Trophoblast cell (in vitro differentiated cells and primary cell): ENCODE data around the gene MAPK14.

Experiments
- DNase-seq, 2 donors: peaks; one replicate each; pipeline ENCODE4 v3.0.0-alpha.2; 2016
- H2AFZ ChIP-seq: 2 replicates; pipeline ENCODE4 v1.6.1; 2013; ENCODE audit warnings: low read length, moderate library complexity, mild to moderate bottlenecking; ENCODE audit not compliant: insufficient read depth, poor library complexity
- H2AK5ac ChIP-seq: 2 replicates; pipeline ENCODE4 v1.6.1; 2013; ENCODE audit warnings: mild to moderate bottlenecking, low read length
- H2BK120ac ChIP-seq: 2 replicates; pipeline ENCODE4 v1.6.1; 2013; ENCODE audit warnings: low read length, mild to moderate bottlenecking, moderate library complexity; ENCODE audit not compliant: insufficient read depth, poor library complexity
- H2BK12ac ChIP-seq: 2 replicates; pipeline ENCODE4 v1.6.1; 2013; ENCODE audit warnings: mild to moderate bottlenecking, low read length, moderate library complexity
- H2BK5ac ChIP-seq: 2 replicates; pipeline ENCODE4 v1.6.1; 2013; ENCODE audit warnings: low read length, low read depth, moderate library complexity, mild to moderate bottlenecking; ENCODE audit not compliant: poor library complexity
- H3K14ac ChIP-seq: 2 replicates; pipeline ENCODE4 v1.6.1; 2013; ENCODE audit warnings: mild to moderate bottlenecking, low read length
- H3K18ac ChIP-seq: 2 replicates; pipeline ENCODE4 v1.6.1; 2013; ENCODE audit warnings: mild to moderate bottlenecking, low read length
- H3K23ac ChIP-seq: 2 replicates; pipeline ENCODE4 v1.6.1; 2013; ENCODE audit warnings: low read length
- H3K27ac ChIP-seq: 2 replicates; pipeline ENCODE4 v1.5.1; 2013; ENCODE audit warnings: low read depth, mild to moderate bottlenecking, inconsistent platforms, low read length, moderate library complexity
- H3K27me3 ChIP-seq: 2 replicates; pipeline ENCODE4 v1.6.1; 2013; ENCODE audit warnings: inconsistent platforms, mild to moderate bottlenecking, low read length, moderate library complexity; ENCODE audit not compliant: insufficient read depth
- H3K36me3 ChIP-seq, 2 experiments: 1 replicate in 1 of 2; 2 replicates in 1 of 2; pipeline ENCODE4 v1.6.1; 2013; ENCODE audit warnings: low read length in 2 of 2, mild to moderate bottlenecking in 2 of 2, moderate library complexity in 1 of 2; ENCODE audit not compliant: insufficient read depth in 2 of 2, control insufficient read depth in 1 of 2
- H3K4ac ChIP-seq: 2 replicates; pipeline ENCODE4 v1.6.1; 2013; ENCODE audit warnings: low read depth, mild to moderate bottlenecking, low read length, moderate library complexity
- H3K4me1 ChIP-seq, 2 experiments: 1 replicate in 1 of 2; 2 replicates in 1 of 2; pipeline ENCODE4 v1.6.1; 2013; ENCODE audit warnings: low read length in 2 of 2, mild to moderate bottlenecking in 2 of 2, moderate library complexity in 1 of 2; ENCODE audit not compliant: insufficient read depth in 2 of 2, control insufficient read depth in 1 of 2
- H3K4me2 ChIP-seq: 2 replicates; pipeline ENCODE4 v1.6.1; 2013; ENCODE audit warnings: inconsistent platforms, mild to moderate bottlenecking, low read length, moderate library complexity
- H3K4me3 ChIP-seq: 2 replicates; pipeline ENCODE4 v1.5.1; 2013; ENCODE audit warnings: mild to moderate bottlenecking, low read depth, low read length, inconsistent platforms
- H3K79me1 ChIP-seq: one replicate; pipeline ENCODE4 v1.6.1; 2013; ENCODE audit warnings: low read length
- H3K79me2 ChIP-seq: 2 replicates; pipeline ENCODE4 v1.6.1; 2013; ENCODE audit warnings: low read length, mild to moderate bottlenecking; ENCODE audit not compliant: control insufficient read depth, insufficient read depth, poor library complexity
- H3K9ac ChIP-seq: 2 replicates; pipeline ENCODE4 v1.6.1; 2013; ENCODE audit warnings: mild to moderate bottlenecking, low read length
- H3K9me3 ChIP-seq: 2 replicates; pipeline ENCODE4 v1.6.1; 2013; ENCODE audit warnings: low read depth, mild to moderate bottlenecking, control low read depth, inconsistent platforms, low read length; ENCODE audit not compliant: insufficient read depth
- H4K12ac ChIP-seq: 2 replicates; pipeline ENCODE4 v1.6.1; 2013; ENCODE audit warnings: low read depth, mild to moderate bottlenecking, low read length, moderate library complexity
- H4K8ac ChIP-seq: 2 replicates; pipeline ENCODE4 v1.6.1; 2013; ENCODE audit warnings: low read depth, mild to moderate bottlenecking, low read length, moderate library complexity
- H4K91ac ChIP-seq: one replicate; pipeline ENCODE4 v1.6.1; 2013; ENCODE audit warnings: low read depth, mild to moderate bottlenecking, low read length, moderate library complexity
- WGBS: extraction: QIAGEN DNeasy Blood & Tissue Kit; methylation state at CpG from one replicate; pipeline ENCODE4 v1.1.7; 2013; ENCODE audit warnings: missing lambda C conversion rate; ENCODE audit not compliant: insufficient read length, insufficient coverage; ENCODE audit errors: extremely low coverage; 5-methylcytosine and 5-hydroxymethylcytosine counted together

Gene MAPK14

DNA sequence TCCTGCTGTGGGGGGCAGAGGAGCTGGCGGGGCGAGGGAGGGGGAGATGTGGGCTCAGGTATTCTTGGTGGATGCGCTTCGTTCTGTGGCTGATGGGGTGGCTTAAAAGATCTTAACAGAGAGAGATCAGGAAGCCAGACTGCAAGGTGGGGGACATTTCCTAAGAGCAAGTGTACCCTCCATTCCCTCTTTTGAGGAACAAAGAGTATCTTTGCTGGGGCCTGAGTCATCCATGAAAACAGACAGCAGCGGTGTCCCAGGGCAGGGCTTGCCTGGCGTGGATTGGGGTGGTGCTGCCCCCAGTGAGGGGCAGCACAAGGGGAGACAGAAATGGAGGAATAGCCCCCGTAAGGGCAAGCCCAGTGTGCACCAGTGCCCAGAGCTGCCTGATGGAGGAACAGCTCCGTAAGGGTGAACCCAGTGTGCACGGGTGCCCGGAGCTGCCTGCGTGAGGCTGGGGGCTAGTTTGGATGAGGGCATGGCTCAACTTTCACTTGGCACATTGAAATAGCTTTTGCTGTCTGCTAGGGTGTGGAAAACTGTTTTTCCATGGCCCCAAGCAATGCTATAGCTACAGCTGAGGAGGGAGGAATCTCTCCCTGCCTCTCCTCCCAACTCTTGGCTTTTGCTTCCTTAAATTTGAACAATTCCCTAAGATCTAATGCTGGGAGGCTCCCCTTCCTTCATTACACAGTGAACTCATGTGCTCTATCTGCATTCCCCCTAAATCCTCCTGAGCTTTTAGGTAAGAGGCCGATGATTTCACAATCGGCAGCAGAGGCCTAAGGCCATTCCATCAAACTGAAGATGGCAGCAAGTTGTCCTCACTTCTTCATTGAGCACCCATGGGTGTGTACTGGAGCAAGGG, 115.6 kb downstream of the MAPK14 start:
- H3K79me1 ChIP-seq: no peaks in the 10 kb centered on the region
- no peak overlapping the region for H2AK5ac ChIP-seq
- peak overlapping the region; percentile 28 for H3K9ac ChIP-seq
- peak in 1 of 2 donors; percentile 23 for DNase-seq
- H3K23ac ChIP-seq: no peak overlapping the region
- H3K27ac ChIP-seq: no peak overlapping the region
- H2AFZ ChIP-seq: no peak overlapping the region
- no peaks in the 10 kb centered on the region for H3K27me3 ChIP-seq
- no peak overlapping the region for H3K4me2 ChIP-seq
- no CpG with 5 or more reads among the region's 13 CpGs for WGBS
- peaks cover 0 to 2% of the 10 kb centered on the region in 2 experiments for H3K36me3 ChIP-seq
- no peak overlapping the region for H3K14ac ChIP-seq
- H2BK12ac ChIP-seq: no peak overlapping the region
- no peak overlapping the region for H4K8ac ChIP-seq
- no peak overlapping the region for H4K12ac ChIP-seq
- H3K4me3 ChIP-seq: no peak overlapping the region
- no peak overlapping the region for H2BK120ac ChIP-seq
- H3K18ac ChIP-seq: no peak overlapping the region
- no peaks in the 10 kb centered on the region for H3K4me1 ChIP-seq
- no peak overlapping the region for H3K4ac ChIP-seq
- H4K91ac ChIP-seq: no peak overlapping the region
- H3K79me2 ChIP-seq: no peaks in the 10 kb centered on the region
- H2BK5ac ChIP-seq: no peak overlapping the region
- H3K9me3 ChIP-seq: peaks cover 4% of the 10 kb centered on the region

DNA sequence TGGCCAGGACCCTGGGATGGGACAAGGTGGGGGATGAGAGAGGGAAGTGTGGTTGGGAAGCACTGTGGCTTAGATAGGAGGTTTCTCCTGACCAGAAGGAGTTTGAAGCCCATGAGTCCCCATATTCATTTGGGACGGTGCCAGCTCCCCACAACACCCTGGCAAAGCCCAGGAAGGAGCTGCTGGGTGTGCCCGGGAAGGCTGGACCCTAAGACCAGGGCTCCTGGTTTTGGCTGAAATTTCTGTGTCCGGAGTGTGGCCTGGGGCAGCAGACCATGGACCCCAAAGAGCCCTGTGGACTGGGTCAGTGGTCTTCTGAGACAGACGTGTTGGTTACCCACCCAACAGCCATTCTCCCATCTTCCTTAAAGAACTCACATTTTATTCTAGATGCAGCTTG, 117.9 kb downstream of the MAPK14 start:
- Histone ChIP-seq H3K27me3 (no peaks in the 10 kb centered on the region), H4K8ac (no peak overlapping the region), H3K79me2 (no peaks in the 10 kb centered on the region), H2AFZ (no peak overlapping the region), H3K23ac (no peak overlapping the region), H2AK5ac (no peak overlapping the region), H3K79me1 (no peaks in the 10 kb centered on the region), H3K4ac (no peak overlapping the region), H3K4me1 (no peaks in the 10 kb centered on the region), H3K4me2 (no peak overlapping the region), H3K27ac (no peak overlapping the region), H2BK120ac (no peak overlapping the region), H4K12ac (no peak overlapping the region), H4K91ac (no peak overlapping the region), H3K18ac (no peak overlapping the region), H3K9me3 (peaks cover 2% of the 10 kb centered on the region), H3K14ac (no peak overlapping the region), H3K36me3 (no peaks in the 10 kb centered on the region), H3K4me3 (no peak overlapping the region), H2BK5ac (no peak overlapping the region), H2BK12ac (no peak overlapping the region), H3K9ac (no peak overlapping the region)
- WGBS: no CpG with 5 or more reads among the region's 4 CpGs
- no peak for DNase-seq

DNA sequence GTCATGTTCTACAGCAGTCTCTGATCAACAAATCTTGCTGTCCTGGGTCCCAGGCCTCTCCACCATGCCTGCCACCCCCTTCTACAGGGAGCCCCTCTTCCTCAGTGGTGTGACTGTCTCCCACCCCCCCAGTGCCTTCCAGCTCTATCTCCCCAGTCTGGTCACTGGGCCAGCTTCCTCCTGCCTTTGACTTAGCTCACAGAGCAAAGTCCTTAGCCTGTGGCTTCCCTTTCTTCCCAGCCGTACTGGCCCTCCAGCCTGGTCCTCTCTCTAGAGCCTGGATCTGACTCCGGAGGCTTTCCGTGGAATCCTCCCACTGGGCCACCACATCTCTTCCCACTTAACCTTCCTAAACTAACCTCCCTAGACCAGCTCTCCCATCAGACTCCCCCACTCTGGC, 119.7 kb downstream of the MAPK14 start:
- H3K4me1 ChIP-seq: no peaks in the 10 kb centered on the region
- no peak overlapping the region for H2BK5ac ChIP-seq
- WGBS: no CpG with 5 or more reads among the region's 3 CpGs
- no peak overlapping the region for H4K91ac ChIP-seq
- peaks cover 2% of the 10 kb centered on the region for H3K9me3 ChIP-seq
- H3K4ac ChIP-seq: no peak overlapping the region
- H3K9ac ChIP-seq: no peak overlapping the region
- no peak overlapping the region for H3K4me3 ChIP-seq
- no peak overlapping the region for H2AFZ ChIP-seq
- no peaks in the 10 kb centered on the region for H3K79me2 ChIP-seq
- no peak overlapping the region for H4K12ac ChIP-seq
- no peak overlapping the region for H4K8ac ChIP-seq
- no peak overlapping the region for H2AK5ac ChIP-seq
- H3K18ac ChIP-seq: no peak overlapping the region
- no peaks in the 10 kb centered on the region for H3K27me3 ChIP-seq
- H2BK12ac ChIP-seq: no peak overlapping the region
- H3K79me1 ChIP-seq: no peaks in the 10 kb centered on the region
- no peak overlapping the region for H3K23ac ChIP-seq
- H3K4me2 ChIP-seq: no peak overlapping the region
- no peak overlapping the region for H2BK120ac ChIP-seq
- no peak overlapping the region for H3K14ac ChIP-seq
- no peak overlapping the region for H3K27ac ChIP-seq
- no peaks in the 10 kb centered on the region for H3K36me3 ChIP-seq
- no peak for DNase-seq

DNA sequence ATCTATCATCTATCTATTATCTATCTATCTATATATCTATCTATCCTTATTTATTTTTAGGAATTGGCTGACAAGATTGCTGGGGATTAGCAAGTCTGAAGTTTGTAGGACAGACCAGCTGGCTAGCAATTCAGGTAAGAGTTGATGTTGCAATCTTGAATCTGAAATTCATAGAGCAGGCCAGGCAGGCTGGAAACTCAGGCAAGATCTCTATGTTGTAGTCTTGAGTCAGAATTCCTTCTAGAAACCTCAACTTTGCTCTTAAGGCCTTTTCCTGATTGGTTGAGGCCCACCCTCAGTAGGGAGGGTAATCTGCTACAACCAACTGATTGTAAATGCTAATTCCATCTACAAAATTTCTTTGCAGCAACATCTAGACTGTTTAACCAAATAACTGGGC, 121.9 kb downstream of the MAPK14 start:
- no peak overlapping the region for H3K4ac ChIP-seq
- H3K4me2 ChIP-seq: no peak overlapping the region
- no peak overlapping the region for H4K91ac ChIP-seq
- H3K18ac ChIP-seq: no peak overlapping the region
- no peak overlapping the region for H2BK5ac ChIP-seq
- H2BK12ac ChIP-seq: no peak overlapping the region
- H3K79me1 ChIP-seq: peaks cover 1% of the 10 kb centered on the region
- peaks cover 2 to 4% of the 10 kb centered on the region in 2 experiments for H3K4me1 ChIP-seq
- no peak overlapping the region for H2AK5ac ChIP-seq
- no peak overlapping the region for H2AFZ ChIP-seq
- no peak overlapping the region for H3K4me3 ChIP-seq
- no peak overlapping the region for H3K14ac ChIP-seq
- no peaks in the 10 kb centered on the region for H3K36me3 ChIP-seq
- H3K9me3 ChIP-seq: peaks cover 2% of the 10 kb centered on the region
- no peak overlapping the region for H4K8ac ChIP-seq
- no peaks in the 10 kb centered on the region for H3K79me2 ChIP-seq
- peak in 1 of 2 donors; percentile 30 for DNase-seq
- no peaks in the 10 kb centered on the region for H3K27me3 ChIP-seq
- no peak overlapping the region for H3K23ac ChIP-seq
- H3K27ac ChIP-seq: no peak overlapping the region
- H4K12ac ChIP-seq: no peak overlapping the region
- no peak overlapping the region for H2BK120ac ChIP-seq
- no peak overlapping the region for H3K9ac ChIP-seq
